Colonic mucosa (tissue), 4 donors: ENCODE results near the gene ZBTB20. TPM values are rescaled to one million over a fixed set of nuclear protein-coding genes. Genes with fewer than 3 reads are reported as not detected.

ENCODE experiments used
- DNase-seq: peaks from one replicate; pipeline ENCODE4 v3.0.0-alpha.2; 2020
- H3K27ac ChIP-seq: fragments of 200-600 bp; one replicate; pipeline ENCODE4 v1.8.0; 2021
- H3K27me3 ChIP-seq: fragments of 200-600 bp; one replicate; pipeline ENCODE4 v1.8.0; 2021
- H3K36me3 ChIP-seq: fragments of 200-600 bp; one replicate; pipeline ENCODE4 v1.8.0; 2021
- H3K4me1 ChIP-seq: fragments of 200-600 bp; one replicate; pipeline ENCODE4 v1.8.0; 2021; ENCODE audit warnings: mild to moderate bottlenecking
- H3K4me3 ChIP-seq: fragments of 200-600 bp; one replicate; pipeline ENCODE4 v1.8.0; 2021
- H3K9ac ChIP-seq, 2 donors: one replicate each; pipeline ENCODE4 v1.7.0; 2013; ENCODE audit warnings: control low read depth in 2 of 2, low read depth in 2 of 2, low read length in 2 of 2
- H3K9me3 ChIP-seq: fragments of 200-600 bp; one replicate; pipeline ENCODE4 v1.8.0; 2021
- intact Hi-C: fragments of 100-400 bp; cut with DNase I; formaldehyde crosslinking; loops from one replicate; pipeline ENCODE4 v1.14.1; 2022
- total RNA-seq, 2 donors: library from RNA; stranded (reverse); fragmentation: NEBNext Ultra II Directional in 1 of 2; extraction: Animal tissue kit (Norgen Biotek cat#: 25700) in 1 of 2; gene quantifications; one replicate each; pipeline ENCODE4 v1.2.1, GENCODE V29; 2021
- TF ChIP-seq, protein P1 (sequence below): fragments of 200-600 bp; IDR thresholded peaks from one replicate; pipeline ENCODE4 v1.8.0; 2022; ENCODE audit warnings: antibody characterized with exemption, mild to moderate bottlenecking
- donor health status: healthy.
- donor health status: DM: no; HTN: no; CAD: no.
- donor health status: DM: no; HTN: no; CAD: no.

ZBTB20 gene
- total RNA-seq, 2 donors from 2014 or later, result 12.7 to 21.2 TPM

DNA sequence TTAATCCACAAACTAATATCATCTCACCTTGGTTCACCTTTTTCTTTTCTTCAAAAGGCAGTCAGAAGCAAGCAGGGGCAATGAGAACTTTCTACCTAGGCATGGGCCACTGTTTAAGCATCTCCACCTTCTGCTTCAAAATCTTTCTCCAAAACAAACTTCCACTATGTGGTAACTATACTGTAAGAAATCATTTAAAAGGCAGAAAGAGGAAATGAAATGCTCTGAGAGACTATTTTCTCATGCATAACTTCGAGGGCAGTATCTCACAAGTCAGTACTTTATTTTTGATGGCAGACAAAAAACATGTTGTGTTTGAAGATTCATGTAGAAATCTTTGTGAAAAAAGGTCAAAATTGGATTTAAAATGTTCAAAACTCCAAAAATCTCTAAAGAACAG is 419.7 kb downstream of the ZBTB20 start:
- Histone ChIP-seq H3K4me1 (no peaks in the 10 kb centered on the region), H3K4me3 (no peak overlapping the region), H3K36me3 (no peaks in the 10 kb centered on the region), H3K27ac (no peak overlapping the region), H3K9ac (no peak overlapping the region), H3K9me3 (no peaks in the 10 kb centered on the region), H3K27me3 (no peaks in the 10 kb centered on the region)
- DNase-seq, result no peak
- TF ChIP-seq, protein P1, sequence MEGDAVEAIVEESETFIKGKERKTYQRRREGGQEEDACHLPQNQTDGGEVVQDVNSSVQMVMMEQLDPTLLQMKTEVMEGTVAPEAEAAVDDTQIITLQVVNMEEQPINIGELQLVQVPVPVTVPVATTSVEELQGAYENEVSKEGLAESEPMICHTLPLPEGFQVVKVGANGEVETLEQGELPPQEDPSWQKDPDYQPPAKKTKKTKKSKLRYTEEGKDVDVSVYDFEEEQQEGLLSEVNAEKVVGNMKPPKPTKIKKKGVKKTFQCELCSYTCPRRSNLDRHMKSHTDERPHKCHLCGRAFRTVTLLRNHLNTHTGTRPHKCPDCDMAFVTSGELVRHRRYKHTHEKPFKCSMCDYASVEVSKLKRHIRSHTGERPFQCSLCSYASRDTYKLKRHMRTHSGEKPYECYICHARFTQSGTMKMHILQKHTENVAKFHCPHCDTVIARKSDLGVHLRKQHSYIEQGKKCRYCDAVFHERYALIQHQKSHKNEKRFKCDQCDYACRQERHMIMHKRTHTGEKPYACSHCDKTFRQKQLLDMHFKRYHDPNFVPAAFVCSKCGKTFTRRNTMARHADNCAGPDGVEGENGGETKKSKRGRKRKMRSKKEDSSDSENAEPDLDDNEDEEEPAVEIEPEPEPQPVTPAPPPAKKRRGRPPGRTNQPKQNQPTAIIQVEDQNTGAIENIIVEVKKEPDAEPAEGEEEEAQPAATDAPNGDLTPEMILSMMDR, result no peak
- intact Hi-C loops, result no loop called here

DNA sequence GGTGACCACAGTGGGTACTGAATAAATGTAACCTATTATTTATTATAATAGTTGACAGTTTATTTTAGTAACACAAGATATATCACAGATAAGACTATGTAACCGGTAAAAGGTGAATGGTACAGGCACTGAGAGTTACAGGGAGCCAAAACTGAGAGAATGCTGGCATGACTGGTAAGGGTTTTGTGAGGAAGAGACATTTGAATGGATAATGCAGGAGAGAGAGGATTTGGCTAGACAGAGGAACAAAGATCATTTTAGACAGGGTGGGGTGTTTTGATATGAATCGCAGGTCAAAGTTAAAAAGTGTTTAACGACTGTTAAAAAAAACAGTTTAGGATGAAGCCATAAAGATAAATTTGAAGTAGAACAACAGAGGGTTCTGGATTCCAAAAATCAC is 421.1 kb downstream of the ZBTB20 start:
- TF ChIP-seq, protein P1, result no peak
- Histone ChIP-seq H3K9ac (no peak overlapping the region), H3K4me1 (no peaks in the 10 kb centered on the region), H3K9me3 (no peaks in the 10 kb centered on the region), H3K27ac (no peak overlapping the region), H3K27me3 (no peaks in the 10 kb centered on the region), H3K36me3 (no peaks in the 10 kb centered on the region), H3K4me3 (no peak overlapping the region)
- intact Hi-C loops, result no loop called here
- DNase-seq, result no peak

DNA sequence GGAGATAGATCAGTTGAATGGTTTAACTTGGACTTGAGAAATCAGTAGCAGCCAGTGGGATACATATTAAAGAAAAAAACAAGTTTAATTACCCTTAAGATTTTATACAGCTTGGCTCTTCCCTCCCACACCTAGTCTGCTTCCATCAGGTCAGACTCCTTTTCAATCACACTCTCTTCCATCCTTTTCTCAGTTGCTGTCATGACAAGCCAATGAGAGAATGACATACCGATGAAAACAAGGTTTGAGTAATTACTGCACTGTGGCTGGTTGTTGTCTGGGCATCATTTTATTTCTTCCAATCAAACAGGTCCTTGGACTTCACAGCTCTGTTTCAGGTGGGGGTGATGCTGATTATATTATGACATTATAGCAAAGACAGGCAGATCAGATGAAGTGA is 424.6 kb downstream of the ZBTB20 start:
- intact Hi-C loops, result no loop called here
- Histone ChIP-seq H3K36me3 (no peaks in the 10 kb centered on the region), H3K4me3 (no peak overlapping the region), H3K4me1 (no peaks in the 10 kb centered on the region), H3K27ac (no peak overlapping the region), H3K9me3 (no peaks in the 10 kb centered on the region), H3K27me3 (no peaks in the 10 kb centered on the region), H3K9ac (no peak overlapping the region)
- DNase-seq, result no peak
- TF ChIP-seq, protein P1, result no peak

- Histone ChIP-seq H3K27ac (no peak overlapping the region), H3K9me3 (no peaks in the 10 kb centered on the region), H3K4me3 (no peak overlapping the region), H3K9ac (no peak overlapping the region), H3K4me1 (no peaks in the 10 kb centered on the region), H3K27me3 (no peaks in the 10 kb centered on the region), H3K36me3 (no peaks in the 10 kb centered on the region)
- intact Hi-C loops, result no loop called here
- DNase-seq, result no peak
- TF ChIP-seq, protein P1, result no peak
These were observed 425.2 kb downstream of the ZBTB20 start for GRCh38 chr3:114721864-114722263.

- Histone ChIP-seq H3K27me3 (no peaks in the 10 kb centered on the region), H3K4me1 (no peaks in the 10 kb centered on the region), H3K4me3 (no peak overlapping the region), H3K27ac (no peak overlapping the region), H3K36me3 (no peaks in the 10 kb centered on the region), H3K9me3 (no peaks in the 10 kb centered on the region), H3K9ac (no peak overlapping the region)
- TF ChIP-seq, protein P1, result no peak
- no peak for DNase-seq
- intact Hi-C loops, result no loop called here
These were observed 425.9 kb downstream of the ZBTB20 start for GRCh38 chr3:114721209-114721608.

GRCh38 chr3:114718898-114719210 is 428.2 kb downstream of the ZBTB20 start:
- intact Hi-C loops, result no loop called here
- Histone ChIP-seq H3K4me1 (no peaks in the 10 kb centered on the region), H3K27me3 (no peaks in the 10 kb centered on the region), H3K9me3 (no peaks in the 10 kb centered on the region), H3K4me3 (no peak overlapping the region), H3K36me3 (no peaks in the 10 kb centered on the region), H3K27ac (no peak overlapping the region), H3K9ac (no peak overlapping the region)
- no peak for DNase-seq
- TF ChIP-seq, protein P1, result no peak
